Umbilical cord (tissue), 2 donors: ENCODE data around the gene NRXN2. TPM values are rescaled to one million over a fixed set of nuclear protein-coding genes. Genes with fewer than 3 reads are reported as not detected.

ENCODE experiments used
- DNase-seq: peaks from one replicate; pipeline ENCODE4 v3.0.0-alpha.2; 2015; ENCODE audit warnings: low spot score
- total RNA-seq: library from RNA; depleted of rRNA; stranded (reverse); fragments of >200 nt; gene quantifications from one replicate; pipeline ENCODE4 v1.2.3, GENCODE V29; 2014; ENCODE audit warnings: low replicate concordance; ENCODE audit not compliant: insufficient read depth

NRXN2 gene
- total RNA-seq, 1 donor from 2014 or later = 43.6 TPM

DNA sequence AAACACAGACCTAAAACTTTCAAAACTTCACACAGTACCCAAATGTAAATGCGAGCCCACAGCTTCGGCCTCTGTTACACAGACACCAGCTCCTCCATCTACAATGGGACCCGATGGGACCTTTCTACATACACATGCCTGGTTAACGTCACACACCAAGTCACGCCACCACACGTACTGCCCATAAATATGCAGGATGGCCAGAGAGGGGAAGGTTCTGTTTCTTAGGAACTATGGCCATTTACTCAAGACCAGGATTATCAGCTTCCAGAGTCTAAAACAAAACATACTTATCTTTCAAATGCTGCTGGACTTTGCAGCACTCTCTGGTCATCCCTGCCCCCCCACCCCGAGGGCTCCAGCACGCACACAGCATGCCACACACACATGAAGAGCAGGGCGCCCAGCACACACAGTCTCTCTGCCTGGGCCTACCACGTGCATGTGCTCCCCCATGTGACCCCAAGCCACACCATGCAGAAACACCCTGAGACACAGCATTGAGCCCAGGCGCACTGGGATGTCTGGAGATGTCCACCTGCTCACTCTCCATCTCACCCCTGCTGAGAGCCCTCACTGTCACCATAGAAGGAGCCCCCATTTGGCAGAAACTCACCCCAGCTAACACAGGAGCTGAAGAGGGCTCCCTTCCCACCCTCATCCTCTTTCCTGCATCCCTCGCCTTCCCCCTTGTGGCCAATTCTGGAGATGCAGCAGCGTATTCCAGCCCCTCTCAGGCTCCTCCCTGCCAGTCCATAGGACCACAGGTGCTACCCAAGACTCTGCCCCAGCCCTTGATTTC, 70.2 kb downstream of the NRXN2 start:
- peak; percentile 83 for DNase-seq

DNA sequence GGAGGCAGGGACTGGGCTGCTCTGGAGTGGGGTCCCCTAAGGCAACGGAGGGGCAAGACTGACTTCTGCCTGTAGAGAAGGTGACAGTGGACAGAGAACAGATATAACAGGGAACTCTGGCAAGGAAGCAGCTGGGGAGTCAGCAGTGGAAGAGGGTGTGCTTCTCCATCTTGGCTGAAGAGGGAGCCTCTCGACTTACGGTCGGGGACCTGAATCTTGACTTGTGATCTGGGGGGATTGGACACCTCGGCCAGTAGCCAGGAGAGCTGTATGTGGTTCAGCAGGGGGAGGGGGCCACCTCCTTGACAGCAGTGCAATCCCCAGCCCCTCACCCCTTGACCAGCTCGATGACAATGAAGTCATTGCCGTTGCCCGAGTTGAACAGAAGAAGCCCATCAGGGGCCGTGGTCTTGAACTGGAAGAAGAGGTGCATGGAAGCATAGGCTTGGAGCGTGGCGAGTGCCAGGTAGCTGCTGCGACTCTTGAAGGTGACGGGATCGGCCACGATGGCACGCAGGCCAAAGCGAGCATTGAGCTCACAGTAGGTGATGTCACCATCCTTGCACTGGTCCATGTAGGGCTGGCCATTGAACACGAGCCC, 72.0 kb downstream of the NRXN2 start:
- DNase-seq = no peak

DNA sequence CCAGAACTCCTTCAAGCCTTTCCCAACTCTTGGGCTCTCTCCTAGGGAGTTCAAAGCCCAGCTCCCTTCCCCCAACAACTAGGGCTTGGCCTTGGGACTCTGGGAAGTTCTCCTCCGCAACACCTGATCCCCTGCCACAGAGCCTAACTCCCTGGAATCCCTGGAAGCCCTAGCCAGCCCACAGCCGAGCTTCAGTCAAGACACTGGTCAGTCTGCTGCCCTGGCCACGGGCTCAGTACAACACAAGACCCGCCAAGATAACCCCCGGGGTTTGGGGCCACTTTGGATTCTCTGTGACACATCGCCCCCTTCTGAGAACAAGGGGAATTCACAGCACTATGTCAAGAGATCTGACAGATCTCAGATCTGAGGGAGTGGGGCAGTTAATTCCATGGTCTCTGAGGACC, 73.7 kb downstream of the NRXN2 start:
- DNase-seq = no peak

DNA sequence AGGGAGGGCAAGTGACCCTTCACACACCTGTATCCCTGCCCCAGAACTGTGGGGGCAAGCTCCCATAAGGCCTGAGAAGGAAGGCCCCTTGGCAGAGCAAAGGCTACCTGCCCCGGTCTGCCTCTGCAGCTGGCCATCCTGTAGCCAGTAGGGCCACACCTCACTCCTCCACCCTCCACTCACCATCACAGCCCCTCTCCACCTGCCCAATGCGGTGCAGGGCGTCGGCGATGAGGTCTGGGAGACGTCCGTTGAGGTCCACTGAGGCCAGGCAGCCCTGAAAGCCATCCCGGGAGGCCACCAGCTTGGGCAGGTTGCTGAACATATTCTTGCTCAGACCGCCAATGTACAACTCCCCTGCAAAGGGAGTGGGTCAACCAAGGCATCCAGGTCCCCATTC, 74.4 kb downstream of the NRXN2 start:
- no peak for DNase-seq

DNA sequence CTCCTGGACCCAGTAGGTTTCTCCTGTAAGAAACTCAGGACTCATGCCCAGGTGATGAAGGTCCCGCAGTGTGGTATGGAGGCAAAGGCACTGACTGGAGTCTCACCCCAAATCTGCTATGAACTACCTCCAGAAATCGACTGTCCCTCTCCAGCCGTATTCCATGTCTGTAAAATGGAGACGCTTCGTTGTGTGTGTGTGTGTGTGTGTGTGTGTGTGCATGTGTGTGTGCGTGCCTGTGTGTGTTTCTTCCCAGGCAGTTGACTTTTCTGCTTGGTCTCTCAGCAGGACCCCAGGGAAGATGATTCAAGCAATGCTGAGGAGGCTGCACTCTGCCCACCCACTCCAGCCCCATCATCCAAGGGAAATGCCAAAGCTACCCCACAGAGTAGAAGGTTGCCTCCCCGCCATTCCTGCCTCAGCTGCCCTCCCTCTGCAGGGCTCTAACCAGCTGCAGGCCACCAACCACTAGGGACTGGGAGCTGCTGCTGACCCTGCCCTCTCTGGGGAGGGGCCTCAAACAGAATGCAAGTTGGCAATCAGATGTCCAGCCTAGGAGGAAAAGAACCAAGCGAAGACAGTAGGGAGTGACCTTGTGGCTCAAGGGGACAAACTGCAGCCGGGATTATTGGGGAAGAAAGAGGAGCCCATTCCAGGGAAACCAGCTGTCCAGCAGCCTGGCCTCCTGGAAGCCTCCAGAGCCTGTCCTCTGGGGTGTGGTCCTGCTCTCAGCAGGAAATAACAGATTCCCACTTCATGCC, 75.8 kb downstream of the NRXN2 start:
- DNase-seq = no peak

DNA sequence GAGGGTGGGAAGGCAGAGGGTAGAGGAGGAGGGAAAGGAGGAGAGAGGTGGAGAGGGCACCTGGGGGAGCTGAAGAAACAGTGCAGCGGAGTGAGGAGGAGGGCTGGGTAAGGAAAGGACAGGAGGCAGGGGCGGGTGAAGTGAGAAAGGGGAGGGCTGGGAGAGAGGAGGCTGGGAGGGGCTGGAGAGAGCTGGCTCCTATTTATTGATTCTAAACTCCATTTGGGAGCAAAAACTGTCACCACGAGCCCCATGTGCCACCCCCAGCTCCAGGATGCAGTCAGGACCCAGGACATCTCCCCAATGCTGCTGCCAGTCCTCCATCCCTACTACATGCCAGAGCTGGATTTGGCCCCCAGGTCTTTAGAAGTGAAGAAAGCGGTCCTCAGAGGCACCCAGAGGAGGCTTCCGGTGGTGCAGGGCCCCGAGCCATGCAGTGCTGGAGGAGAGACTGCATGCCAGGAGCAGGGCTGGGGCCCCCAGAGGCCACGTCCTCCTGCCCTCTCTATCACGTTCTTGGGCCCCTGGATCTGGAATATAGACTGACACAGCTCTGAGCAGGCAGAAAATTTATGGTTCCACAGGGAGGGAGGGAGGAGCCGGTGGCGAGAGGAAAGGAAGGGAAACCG, 78.2 kb downstream of the NRXN2 start:
- DNase-seq = peak; percentile 40

DNA sequence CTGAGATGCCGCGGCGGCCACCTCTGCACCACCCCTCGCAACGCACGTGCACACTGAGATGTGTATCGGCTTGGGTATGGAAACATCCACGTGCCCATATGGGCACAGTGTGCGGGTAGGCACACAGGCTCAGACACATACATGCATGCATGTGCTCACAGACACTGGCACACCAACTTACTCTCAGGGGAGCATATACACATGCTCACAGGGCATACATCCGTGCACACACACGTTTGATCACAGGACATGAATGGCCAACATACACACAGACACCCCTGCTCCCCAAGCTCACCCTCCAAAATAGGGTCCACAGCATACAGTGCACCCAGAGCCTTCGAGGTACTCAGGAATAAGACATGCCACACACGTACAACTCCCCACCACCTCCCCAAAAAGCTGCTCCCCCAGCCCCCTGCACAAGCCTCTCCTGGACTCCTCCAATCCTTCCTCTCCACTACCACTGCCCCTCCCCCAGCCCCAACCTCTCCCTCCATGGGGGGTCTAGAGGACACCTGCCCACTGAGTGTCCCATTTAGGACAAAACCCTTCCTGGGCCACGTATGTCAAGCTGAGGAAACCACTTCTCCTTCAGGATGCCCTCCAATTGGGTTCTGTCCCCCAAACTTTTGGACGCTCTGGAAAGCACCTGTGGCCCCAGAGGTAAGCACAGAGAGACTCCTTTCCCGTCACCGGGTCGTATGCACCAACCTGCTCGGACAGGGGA, 78.9 kb downstream of the NRXN2 start:
- no peak for DNase-seq

DNA sequence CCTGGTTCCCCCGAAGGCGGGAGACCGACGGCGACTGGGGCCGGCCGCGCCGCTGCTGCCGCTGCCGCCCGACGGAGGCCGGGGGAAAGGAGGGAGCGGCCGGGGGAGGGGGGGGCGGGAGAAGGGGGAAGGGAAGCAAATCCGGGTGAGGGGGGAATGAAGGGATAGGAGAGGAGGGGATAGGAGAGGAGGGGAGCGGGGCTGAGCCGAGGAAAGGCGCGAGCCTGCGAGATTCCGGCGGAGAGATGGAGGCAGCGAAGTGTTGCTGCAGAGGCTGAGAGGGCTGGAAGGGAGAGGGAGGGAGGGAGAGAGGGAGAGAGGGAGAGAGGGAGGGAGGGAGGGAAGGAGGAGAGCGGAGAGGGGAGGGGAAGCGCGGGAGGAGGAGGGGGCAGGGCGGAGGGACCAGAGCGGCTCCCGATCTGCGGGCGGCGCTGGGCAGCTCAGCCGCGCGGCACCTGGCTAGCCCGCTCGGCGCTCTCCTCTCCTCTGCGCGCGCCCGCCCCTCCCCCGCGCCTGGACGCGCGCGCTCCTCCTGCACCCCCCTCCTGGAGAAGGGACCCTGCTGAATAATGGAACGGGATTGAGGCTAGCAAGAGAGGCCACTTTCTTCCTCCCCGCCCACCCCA, 79.6 kb downstream of the NRXN2 start:
- DNase-seq = peak; percentile 69

DNA sequence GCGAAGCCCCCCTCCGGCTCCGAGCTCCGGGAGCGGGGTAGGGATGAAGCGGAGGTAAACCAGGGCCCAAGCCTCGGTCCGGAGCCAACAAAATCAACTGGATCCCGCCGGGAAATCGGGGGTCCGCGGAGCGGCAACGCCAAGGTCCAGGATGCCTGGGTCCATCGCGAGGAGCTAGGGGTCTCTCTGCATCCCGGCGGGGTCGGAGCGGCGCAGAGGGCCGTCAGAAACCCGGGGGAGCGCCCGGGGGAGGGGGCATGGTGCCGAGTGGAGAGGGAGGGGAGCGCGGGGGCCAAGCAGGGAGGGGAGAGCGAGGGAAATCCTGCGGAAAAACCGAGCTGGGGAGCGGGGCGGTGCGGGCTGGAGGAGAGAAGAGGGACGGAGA, 80.1 kb downstream of the NRXN2 start:
- DNase-seq = no peak

DNA sequence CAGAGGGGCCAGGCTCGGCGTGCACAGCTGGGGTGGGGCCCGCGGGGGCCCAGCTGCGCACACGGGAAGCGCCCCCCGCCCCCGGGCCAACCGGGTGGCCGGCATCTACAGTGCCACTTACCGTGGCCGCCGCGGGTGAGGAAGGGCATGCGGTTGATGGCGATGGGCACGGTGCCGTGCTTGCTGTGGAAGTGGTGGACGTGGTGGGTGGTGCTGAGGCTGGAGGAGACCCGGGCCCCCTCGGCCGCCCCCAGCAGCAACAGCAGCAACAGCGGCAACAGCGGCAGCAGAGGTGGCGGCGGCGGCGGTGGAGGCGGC, 80.6 kb downstream of the NRXN2 start:
- DNase-seq = no peak

DNA sequence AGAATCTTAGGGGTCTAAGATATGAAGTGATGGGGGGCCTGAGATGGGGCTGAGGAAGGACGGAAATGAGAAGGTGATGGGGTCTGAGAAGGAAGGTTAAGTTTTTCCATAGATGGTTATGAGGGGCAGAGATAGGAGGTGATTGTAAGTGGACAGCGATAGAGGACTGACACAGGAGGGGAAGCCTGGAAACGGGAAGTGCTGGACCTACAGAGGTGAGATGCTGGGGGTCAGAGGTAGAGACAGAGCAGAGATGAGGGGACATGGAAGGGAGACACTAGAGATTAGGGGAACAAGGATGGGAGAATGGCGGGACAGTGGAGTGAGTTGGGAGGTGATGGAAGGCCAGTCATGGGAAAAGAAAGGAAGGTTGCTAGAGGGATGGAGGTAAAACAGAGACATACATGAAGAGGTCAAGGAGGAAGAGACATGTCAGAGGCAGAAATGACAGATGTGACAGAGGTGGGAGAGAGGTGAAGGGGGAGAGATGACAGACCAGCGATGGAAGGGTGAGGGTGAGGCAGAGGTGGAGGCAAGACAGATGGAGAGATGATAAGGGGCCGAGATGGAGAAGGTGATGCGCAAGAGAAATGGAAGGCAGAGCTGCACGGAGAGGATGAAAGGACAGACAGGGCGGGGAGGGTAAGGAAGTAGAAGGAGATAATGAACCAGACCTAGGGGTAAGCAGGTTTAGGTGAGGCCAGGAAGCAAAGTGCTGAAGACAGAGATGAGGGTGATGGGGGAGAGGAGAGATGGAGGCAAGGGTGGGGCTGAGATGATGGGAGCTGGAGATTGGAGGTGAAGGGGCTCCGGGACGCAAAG, 81.2 kb downstream of the NRXN2 start:
- no peak for DNase-seq

DNA sequence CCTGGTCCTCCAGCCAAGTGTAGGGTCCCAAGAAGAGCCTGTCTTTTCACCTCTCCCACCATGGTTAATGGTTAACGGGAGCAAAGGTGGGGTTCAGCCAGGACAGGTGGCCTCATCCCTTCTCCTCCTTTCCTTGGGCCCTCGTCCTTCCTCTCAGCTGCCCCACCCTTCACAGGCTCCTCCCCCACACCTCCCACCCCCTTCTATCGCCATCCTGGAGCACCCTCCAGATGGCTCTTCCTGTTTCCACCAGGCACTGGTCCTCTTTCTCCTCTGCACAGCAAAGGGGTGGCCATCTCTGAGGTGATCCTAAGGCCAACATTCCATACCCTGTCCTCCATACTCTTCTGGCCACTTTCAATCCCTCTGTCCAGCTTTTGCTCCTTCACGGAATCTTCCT, 83.1 kb downstream of the NRXN2 start:
- no peak for DNase-seq

DNA sequence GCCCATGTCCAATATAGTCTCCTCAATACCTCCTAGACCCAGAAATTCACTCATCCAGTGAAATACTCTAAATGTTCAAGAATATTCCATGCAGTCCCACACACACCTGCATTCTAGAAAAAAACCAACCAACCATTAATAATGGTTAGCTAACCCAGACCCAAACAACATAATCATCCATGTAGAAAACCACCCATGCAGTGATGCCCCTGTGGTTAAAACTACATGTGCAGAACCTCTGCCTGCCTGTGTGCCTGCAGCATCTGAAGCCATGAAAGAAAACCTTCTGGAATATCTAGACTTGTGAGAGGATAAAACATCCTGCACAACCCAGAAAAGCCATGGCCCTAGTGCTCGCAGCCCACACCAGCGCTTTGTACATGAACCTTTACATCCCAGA, 84.2 kb downstream of the NRXN2 start:
- no peak for DNase-seq

DNA sequence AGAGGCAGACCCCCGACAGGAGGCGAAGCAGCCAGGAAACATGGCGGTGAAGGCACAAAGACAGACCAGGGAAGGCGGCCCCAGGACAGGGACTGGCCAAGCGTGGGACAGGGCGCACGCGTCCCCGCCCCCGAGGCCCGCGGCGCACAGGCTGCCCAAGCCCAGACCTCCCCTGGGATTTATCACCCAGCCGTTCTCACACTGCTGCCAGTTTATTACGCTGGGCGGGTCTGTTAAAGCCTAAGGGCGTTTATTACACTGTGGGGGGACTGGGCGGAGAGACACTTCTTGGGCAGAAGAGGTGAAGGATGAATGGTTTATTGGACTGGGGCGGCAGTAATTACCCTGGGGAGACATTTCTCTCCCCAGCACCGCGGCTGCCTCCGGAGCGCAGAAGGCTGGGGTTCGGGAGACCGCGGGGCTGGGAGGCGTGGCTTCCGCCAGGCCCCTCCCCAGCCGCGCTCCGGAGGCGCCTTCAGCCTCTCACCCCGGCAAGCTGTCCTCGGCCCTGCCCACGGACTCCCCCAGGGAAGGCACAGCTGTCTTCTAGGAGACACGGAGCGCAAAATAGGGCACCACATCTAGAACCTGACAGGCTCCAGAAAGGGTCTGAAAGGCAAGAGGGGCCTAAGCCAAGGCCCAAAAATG, 84.9 kb downstream of the NRXN2 start:
- DNase-seq = peak; percentile 49

DNA sequence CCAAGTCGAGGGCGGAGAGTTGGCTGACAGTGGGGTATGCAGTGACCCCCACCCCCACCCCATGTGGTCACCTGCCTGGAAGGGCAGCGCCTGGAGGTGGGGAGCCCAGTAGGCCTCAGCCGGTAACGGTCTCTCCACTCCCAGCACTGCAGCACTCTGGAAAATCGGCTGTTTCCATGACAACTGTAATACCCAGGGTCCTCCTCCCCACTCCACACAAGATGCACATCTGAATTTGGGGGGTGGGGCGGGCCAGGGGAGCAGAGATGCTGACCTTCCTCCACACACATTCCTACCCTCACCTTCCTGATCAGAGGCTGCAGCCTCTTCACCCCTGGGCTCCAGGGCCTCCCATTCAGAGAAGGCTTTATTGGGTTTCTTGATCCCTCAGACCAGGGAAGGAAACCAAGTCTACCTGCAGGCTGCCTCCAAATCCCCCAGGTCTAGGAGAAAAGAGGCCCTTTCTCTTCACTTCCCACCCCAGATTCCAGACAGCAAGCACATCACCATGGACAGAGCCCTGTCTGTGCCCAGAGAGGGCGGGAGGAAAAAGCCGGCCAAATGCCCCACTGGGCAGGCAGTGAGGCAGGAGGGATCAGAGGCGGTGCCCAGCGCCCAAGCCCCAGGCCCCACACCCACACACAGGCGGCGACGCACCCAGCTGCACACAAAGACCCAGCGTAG, 85.5 kb downstream of the NRXN2 start:
- no peak for DNase-seq

DNA sequence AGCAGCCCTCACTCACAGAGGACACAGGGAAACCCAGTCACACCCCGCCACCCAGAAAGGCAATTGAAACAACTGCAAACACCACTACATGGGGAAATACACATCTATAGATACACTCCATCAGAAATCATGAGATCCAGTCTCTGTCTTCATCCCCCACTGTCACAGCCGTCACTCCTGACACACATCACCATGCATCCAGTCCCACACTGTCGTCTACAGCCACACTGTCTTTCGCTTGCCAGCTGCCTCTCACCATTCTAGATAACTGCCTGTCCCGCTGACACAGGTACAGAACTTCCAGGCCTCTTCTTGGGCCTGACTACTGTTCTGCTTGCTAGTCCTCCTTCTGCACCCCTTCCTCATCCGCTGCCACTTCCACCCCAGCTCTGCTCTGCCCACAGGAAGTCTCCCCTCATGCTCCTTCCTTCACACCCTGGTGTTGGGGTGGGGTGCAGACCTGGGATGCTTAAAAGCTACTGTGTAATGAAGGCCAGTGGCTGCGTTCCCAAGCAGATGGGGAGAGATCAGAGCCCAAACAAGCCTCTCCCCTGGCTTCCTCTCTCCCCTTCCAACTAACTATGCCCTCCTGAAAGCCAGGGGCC, 89.3 kb downstream of the NRXN2 start:
- no peak for DNase-seq

DNA sequence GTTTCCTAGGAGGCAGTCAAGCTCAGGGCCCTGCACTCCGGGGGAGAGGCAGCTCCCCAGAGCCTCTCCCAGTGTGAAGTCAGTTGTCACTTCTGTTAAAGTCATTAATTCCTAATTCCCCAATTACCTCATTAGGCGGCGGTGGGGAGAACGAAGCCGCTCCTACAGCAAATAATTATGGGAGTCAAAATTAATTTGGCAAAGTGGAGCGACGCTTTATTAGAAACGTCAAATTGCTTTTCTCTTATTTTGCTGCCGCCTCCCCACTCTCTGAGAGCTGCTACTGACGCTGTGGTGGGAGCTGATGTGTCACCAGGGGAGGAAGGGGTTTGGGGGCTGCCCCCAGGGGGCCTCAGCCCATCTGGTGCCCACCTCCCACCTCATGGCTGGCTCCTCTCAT, 90.3 kb downstream of the NRXN2 start:
- no peak for DNase-seq

DNA sequence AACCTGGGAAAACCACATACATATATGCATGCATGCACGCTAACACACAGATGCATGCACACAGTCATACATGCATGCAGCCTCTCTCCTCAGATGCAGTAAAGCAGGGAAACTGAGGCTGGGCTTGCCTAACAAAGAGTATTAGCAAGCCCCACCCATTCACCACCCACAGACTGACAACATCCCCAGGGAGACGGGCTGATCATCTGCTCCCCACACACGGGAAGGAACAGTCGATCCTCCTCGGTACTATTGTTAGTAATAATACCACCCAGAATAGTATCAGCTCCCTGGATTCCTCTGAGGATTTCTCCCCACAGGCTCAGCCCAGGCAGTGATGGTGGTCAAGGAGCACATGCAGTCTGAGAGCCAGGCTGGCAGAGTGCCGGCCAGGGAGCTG, 90.8 kb downstream of the NRXN2 start:
- DNase-seq = no peak

DNA sequence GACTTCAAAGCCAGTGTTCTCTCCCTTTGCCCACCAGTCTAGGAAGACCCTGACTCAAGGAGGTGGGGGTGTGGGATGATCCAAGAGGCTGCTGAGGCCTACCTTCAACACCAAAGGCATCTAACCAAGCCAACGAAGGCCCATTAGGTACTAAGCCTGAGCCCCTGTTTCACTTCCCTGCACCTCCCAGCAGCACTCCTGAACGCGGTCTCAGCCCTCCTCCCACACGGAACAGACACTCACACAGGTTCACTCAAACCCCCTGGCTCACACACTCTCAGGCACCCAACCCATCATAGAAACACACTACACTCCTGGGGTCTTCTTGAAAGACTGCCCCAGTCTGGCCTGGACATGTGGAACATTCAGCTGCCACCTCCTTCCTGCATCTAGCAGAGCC, 91.3 kb downstream of the NRXN2 start:
- no peak for DNase-seq
